ENCODE data around the gene AFF3.

Gene AFF3

GRCh38 chr2:99845296-99845695 lies 297.1 kb downstream of the AFF3 start:
- DNase-seq (ENCODE audit: low read depth) = no peak
- H3K4me3 ChIP-seq (ENCODE audit: low read depth, low read length) = no peak overlapping the region
- no peak for TF ChIP-seq CTCF (IDR thresholded peaks at IDR 0.05; ENCODE audit: insufficient read depth, low read depth, low read length, missing control alignments)

GRCh38 chr2:99842451-99842850 lies 299.9 kb downstream of the AFF3 start:
- no peak for TF ChIP-seq CTCF (IDR thresholded peaks at IDR 0.05; ENCODE audit: insufficient read depth, low read depth, low read length, missing control alignments)
- no peak overlapping the region for H3K4me3 ChIP-seq (ENCODE audit: low read depth, low read length)
- DNase-seq (ENCODE audit: low read depth) = no peak

GRCh38 chr2:99841749-99842148 lies 300.6 kb downstream of the AFF3 start:
- no peak overlapping the region for H3K4me3 ChIP-seq (ENCODE audit: low read depth, low read length)
- no peak for TF ChIP-seq CTCF (IDR thresholded peaks at IDR 0.05; ENCODE audit: insufficient read depth, low read depth, low read length, missing control alignments)
- DNase-seq (ENCODE audit: low read depth) = no peak

- H3K4me3 ChIP-seq (ENCODE audit: low read depth, low read length) = no peak overlapping the region
- DNase-seq (ENCODE audit: low read depth) = no peak
- no peak for TF ChIP-seq CTCF (IDR thresholded peaks at IDR 0.05; ENCODE audit: insufficient read depth, low read depth, low read length, missing control alignments)
Measured at GRCh38 chr2:99840831-99841230, 301.6 kb downstream of the AFF3 start.

GRCh38 chr2:99836690-99837605 lies 305.4 kb downstream of the AFF3 start:
- no peak for DNase-seq (ENCODE audit: low read depth)
- TF ChIP-seq CTCF (IDR thresholded peaks at IDR 0.05; ENCODE audit: insufficient read depth, low read depth, low read length, missing control alignments) = no peak
- H3K4me3 ChIP-seq (ENCODE audit: low read depth, low read length) = no peak overlapping the region

GRCh38 chr2:99834426-99834825 lies 308.0 kb downstream of the AFF3 start:
- TF ChIP-seq CTCF (IDR thresholded peaks at IDR 0.05; ENCODE audit: insufficient read depth, low read depth, low read length, missing control alignments) = no peak
- H3K4me3 ChIP-seq (ENCODE audit: low read depth, low read length) = no peak overlapping the region
- DNase-seq (ENCODE audit: low read depth) = no peak

All from GM12865 (cell line).